Vagina (tissue), 2 donors: ENCODE results near the gene UPK1A. TPM values are rescaled to one million over a fixed set of nuclear protein-coding genes. Genes with fewer than 3 reads are reported as not detected.

Source experiments
- DNase-seq, 2 donors: peaks; one replicate each; pipeline ENCODE4 v3.0.0-alpha.2; 2017; ENCODE audit errors: extremely low spot score in 2 of 2
- H3K27ac ChIP-seq: fragments of 200-600 bp; sonication (generic); one replicate; pipeline ENCODE4 v1.5.1; 2019
- H3K27me3 ChIP-seq: fragments of 200-600 bp; sonication (generic); one replicate; pipeline ENCODE4 v1.5.1; 2019
- H3K36me3 ChIP-seq, 2 donors: fragments of 200-600 bp; sonication (generic); one replicate each; pipeline ENCODE4 v1.5.1; 2017 to 2019
- H3K4me1 ChIP-seq: fragments of 200-600 bp; sonication (generic); one replicate; pipeline ENCODE4 v1.5.1; 2019
- H3K4me3 ChIP-seq, 2 donors: fragments of 200-600 bp; sonication (generic); 1 replicate in 1 of 2; 2 replicates in 1 of 2; pipeline ENCODE4 v1.5.1; 2016 to 2019
- H3K9me3 ChIP-seq: fragments of 200-600 bp; sonication (generic); one replicate; pipeline ENCODE4 v1.5.1; 2019
- CTCF ChIP-seq, 3 experiments: fragments of 450-650 bp in 2 of 3; fragments of 200-600 bp in 1 of 3; sonication (generic) in 1 of 3; IDR thresholded peaks; one replicate each; pipeline ENCODE4 v1.5.1; 2017 to 2019; ENCODE audit warnings: antibody characterized with exemption in 3 of 3, mild to moderate bottlenecking in 2 of 3, moderate library complexity in 2 of 3
- POLR2A ChIP-seq, 2 donors: fragments of 450-650 bp; IDR thresholded peaks; one replicate each; pipeline ENCODE4 v1.6.1; 2017; ENCODE audit warnings: antibody characterized with exemption in 2 of 2, mild to moderate bottlenecking in 2 of 2, moderate library complexity in 2 of 2
- POLR2AphosphoS5 ChIP-seq, 2 donors: sonication (generic); formaldehyde crosslinking; IDR thresholded peaks; one replicate each; pipeline ENCODE4 v1.9.0; 2017; ENCODE audit warnings: antibody characterized with exemption in 2 of 2, mild to moderate bottlenecking in 2 of 2, low read depth in 1 of 2; ENCODE audit not compliant: insufficient read depth in 1 of 2
- intact Hi-C: fragments of 100-400 bp; cut with DNase I; formaldehyde crosslinking; loops from one replicate; pipeline ENCODE4 v1.15.1; 2023
- total RNA-seq: library from RNA; depleted of rRNA; stranded (reverse); fragments of >200 nt; gene quantifications from one replicate; pipeline ENCODE4 v1.2.3, GENCODE V29; 2016

The UPK1A gene
- total RNA-seq, 1 donor from 2014 or later, result 9.1 TPM

DNA sequence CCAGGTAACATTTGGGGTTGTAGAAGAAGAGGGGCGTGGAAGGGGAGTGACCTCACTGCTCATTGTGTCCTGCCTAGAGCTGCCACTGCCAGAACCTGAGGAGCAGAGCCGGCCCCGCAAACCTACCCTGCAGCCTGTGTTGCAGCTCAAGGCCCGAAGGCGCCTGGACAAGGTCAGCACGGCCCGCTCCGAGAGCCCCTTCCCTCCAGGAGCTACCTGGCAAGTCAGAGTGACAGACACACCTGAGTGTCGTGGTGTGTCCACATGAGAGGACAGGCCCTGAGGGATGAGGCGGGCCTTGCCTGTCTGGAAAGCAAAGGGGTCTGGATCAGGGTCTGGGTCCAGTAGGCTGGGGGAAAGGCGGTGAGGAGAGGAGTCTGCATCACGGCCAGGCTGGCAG is 58.2 kb downstream of the UPK1A start:
- H3K9me3 ChIP-seq, result no peaks in the 10 kb centered on the region
- no peaks in the 10 kb centered on the region for H3K27me3 ChIP-seq
- no peak for TF ChIP-seq POLR2AphosphoS5 (IDR thresholded peaks at IDR 0.05; ENCODE audit: insufficient read depth in 1 of 2, low read depth in 1 of 2)
- no peak for TF ChIP-seq POLR2A (IDR thresholded peaks at IDR 0.05)
- TF ChIP-seq CTCF (IDR thresholded peaks at IDR 0.05), result no peak
- intact Hi-C loops, result no loop called here
- no peak overlapping the region for H3K4me3 ChIP-seq
- no peak overlapping the region for H3K27ac ChIP-seq
- H3K36me3 ChIP-seq, result peaks cover 3 to 96% of the 10 kb centered on the region in 2 donors
- DNase-seq, result no peak
- peaks cover 5% of the 10 kb centered on the region for H3K4me1 ChIP-seq

DNA sequence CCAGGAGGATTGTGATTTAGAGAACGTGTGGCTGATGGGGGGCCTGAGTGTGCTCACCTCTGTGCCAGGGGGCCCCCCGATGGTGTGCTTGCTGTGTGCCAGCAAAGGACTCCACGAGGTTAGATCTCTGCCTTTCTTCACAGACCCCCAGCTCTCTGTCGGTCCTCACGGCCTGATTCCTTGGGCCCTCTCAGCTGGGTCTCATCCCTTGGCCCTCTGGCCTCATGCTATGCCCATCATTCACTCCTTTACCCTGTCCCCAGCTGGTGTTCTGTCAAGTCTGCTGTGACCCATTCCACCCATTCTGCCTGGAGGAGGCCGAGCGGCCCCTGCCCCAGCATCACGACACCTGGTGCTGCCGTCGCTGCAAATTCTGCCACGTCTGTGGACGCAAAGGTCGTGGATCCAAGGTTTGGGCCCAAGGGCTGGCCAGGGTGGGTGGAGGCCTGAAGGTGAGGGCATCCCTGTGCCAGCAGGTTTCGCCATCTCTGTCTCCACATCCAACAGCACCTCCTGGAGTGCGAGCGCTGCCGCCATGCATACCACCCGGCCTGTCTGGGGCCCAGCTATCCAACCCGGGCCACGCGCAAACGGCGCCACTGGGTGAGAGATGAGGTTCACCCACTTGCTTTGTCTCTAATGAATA is 59.0 kb downstream of the UPK1A start:
- peaks cover 3 to 98% of the 10 kb centered on the region in 2 donors for H3K36me3 ChIP-seq
- H3K4me1 ChIP-seq, result no peaks in the 10 kb centered on the region
- intact Hi-C loops, result no loop called here
- no peaks in the 10 kb centered on the region for H3K9me3 ChIP-seq
- H3K4me3 ChIP-seq, result no peak overlapping the region
- no peak for TF ChIP-seq CTCF (IDR thresholded peaks at IDR 0.05)
- H3K27ac ChIP-seq, result no peak overlapping the region
- H3K27me3 ChIP-seq, result no peaks in the 10 kb centered on the region
- DNase-seq, result no peak

GRCh38 chr19:35727053-35727955 is 61.0 kb downstream of the UPK1A start:
- DNase-seq, result no peak
- Histone ChIP-seq H3K36me3 (peaks cover 3 to 100% of the 10 kb centered on the region in 2 donors), H3K4me1 (no peaks in the 10 kb centered on the region), H3K9me3 (no peaks in the 10 kb centered on the region), H3K27me3 (no peaks in the 10 kb centered on the region), H3K27ac (no peak overlapping the region), H3K4me3 (no peak overlapping the region)
- intact Hi-C loops, result no loop called here
- TF ChIP-seq POLR2AphosphoS5 (IDR thresholded peaks at IDR 0.05; ENCODE audit: insufficient read depth in 1 of 2, low read depth in 1 of 2) (no peak), POLR2A (IDR thresholded peaks at IDR 0.05) (no peak), CTCF (IDR thresholded peaks at IDR 0.05) (no peak)

Other genes starting within 250 kb of the UPK1A start
- not detected for gene FFAR2, start 218.3 kb upstream of the UPK1A start, total RNA-seq
- 687 TPM for gene KRTDAP, start 176.1 kb upstream of the UPK1A start, total RNA-seq
- 237 TPM for gene DMKN, start 152.9 kb upstream of the UPK1A start, total RNA-seq
- gene SBSN, start 138.2 kb upstream of the UPK1A start, total RNA-seq, result 162 TPM
- not detected for gene GAPDHS, start 133.1 kb upstream of the UPK1A start, total RNA-seq
- 104 TPM for gene TMEM147, start 120.9 kb upstream of the UPK1A start, total RNA-seq
- gene ATP4A, start 102.9 kb upstream of the UPK1A start, total RNA-seq, result not detected
- gene PMIS2, start 80.3 kb upstream of the UPK1A start, total RNA-seq, result not detected
- gene HAUS5, start 53.8 kb upstream of the UPK1A start, total RNA-seq, result 11.0 TPM
- 54.3 TPM for gene RBM42, start 37.5 kb upstream of the UPK1A start, total RNA-seq
- gene ETV2, start 24.8 kb upstream of the UPK1A start, total RNA-seq, result not detected
- gene COX6B1, start 18.2 kb upstream of the UPK1A start, total RNA-seq, result 265 TPM
- gene ZBTB32, start 38.0 kb downstream of the UPK1A start, total RNA-seq, result not detected
- 16.0 TPM for gene KMT2B, start 51.5 kb downstream of the UPK1A start, total RNA-seq
- 7.4 TPM for gene IGFLR1, start 75.9 kb downstream of the UPK1A start, total RNA-seq
- gene U2AF1L4, start 78.9 kb downstream of the UPK1A start, total RNA-seq, result 6.6 TPM
- gene PSENEN, start 79.1 kb downstream of the UPK1A start, total RNA-seq, result 28.2 TPM
- gene LIN37, start 82.1 kb downstream of the UPK1A start, total RNA-seq, result 11.3 TPM
- 238 TPM for gene HSPB6, start 90.5 kb downstream of the UPK1A start, total RNA-seq
- 13.8 TPM for gene PROSER3, start 91.7 kb downstream of the UPK1A start, total RNA-seq
- gene ARHGAP33, start 109.0 kb downstream of the UPK1A start, total RNA-seq, result 35.4 TPM
- not detected for gene PRODH2, start 146.3 kb downstream of the UPK1A start, total RNA-seq
- not detected for gene NPHS1, start 186.0 kb downstream of the UPK1A start, total RNA-seq
- gene KIRREL2, start 190.4 kb downstream of the UPK1A start, total RNA-seq, result not detected
- gene APLP1, start 202.1 kb downstream of the UPK1A start, total RNA-seq, result 1.5 TPM
- 15.7 TPM for gene NFKBID, start 234.0 kb downstream of the UPK1A start, total RNA-seq
- gene HCST, start 236.0 kb downstream of the UPK1A start, total RNA-seq, result 9.1 TPM
- gene TYROBP, start 241.8 kb downstream of the UPK1A start, total RNA-seq, result 68.5 TPM